ENCODE data around the gene FOXP4.

DNA sequence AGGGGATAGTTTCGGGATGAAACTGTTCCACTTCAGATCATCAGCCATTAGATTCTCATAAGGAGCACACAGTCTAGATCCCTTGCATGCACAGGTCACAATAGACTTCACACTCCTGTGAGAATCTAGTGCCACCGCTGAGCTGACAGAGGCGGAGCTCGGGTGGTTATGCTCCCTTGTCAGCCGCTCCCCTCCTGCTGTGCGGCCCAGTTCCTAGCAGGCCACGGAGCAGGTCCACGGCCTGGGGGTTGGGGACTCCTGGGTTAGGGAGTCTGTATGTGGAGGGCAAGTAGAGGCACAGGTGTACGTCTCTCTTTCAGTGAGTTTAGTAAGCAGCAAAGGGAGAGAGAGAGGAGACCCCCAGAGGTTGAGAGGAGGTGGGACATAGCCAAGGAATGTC, 61.6 kb downstream of the FOXP4 start:
- TF ChIP-seq, protein P1, sequence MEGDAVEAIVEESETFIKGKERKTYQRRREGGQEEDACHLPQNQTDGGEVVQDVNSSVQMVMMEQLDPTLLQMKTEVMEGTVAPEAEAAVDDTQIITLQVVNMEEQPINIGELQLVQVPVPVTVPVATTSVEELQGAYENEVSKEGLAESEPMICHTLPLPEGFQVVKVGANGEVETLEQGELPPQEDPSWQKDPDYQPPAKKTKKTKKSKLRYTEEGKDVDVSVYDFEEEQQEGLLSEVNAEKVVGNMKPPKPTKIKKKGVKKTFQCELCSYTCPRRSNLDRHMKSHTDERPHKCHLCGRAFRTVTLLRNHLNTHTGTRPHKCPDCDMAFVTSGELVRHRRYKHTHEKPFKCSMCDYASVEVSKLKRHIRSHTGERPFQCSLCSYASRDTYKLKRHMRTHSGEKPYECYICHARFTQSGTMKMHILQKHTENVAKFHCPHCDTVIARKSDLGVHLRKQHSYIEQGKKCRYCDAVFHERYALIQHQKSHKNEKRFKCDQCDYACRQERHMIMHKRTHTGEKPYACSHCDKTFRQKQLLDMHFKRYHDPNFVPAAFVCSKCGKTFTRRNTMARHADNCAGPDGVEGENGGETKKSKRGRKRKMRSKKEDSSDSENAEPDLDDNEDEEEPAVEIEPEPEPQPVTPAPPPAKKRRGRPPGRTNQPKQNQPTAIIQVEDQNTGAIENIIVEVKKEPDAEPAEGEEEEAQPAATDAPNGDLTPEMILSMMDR (IDR thresholded peaks at IDR 0.05) = no peak
- TF ChIP-seq SIN3A (IDR thresholded peaks at IDR 0.05; ENCODE audit: borderline replicate concordance, low read depth, low read length) (no peak), RFX5 (IDR thresholded peaks at IDR 0.05; ENCODE audit: low read length) (no peak), JUND (IDR thresholded peaks at IDR 0.05) (no peak), TCF12 (IDR thresholded peaks at IDR 0.05) (no peak), MAX (IDR thresholded peaks at IDR 0.05; ENCODE audit: low read depth) (no peak), RAD21 (IDR thresholded peaks at IDR 0.05; ENCODE audit: low read length) (no peak), EP300 (IDR thresholded peaks at IDR 0.05; ENCODE audit: borderline replicate concordance in 1 of 2, low read depth in 1 of 2, low read length in 1 of 2) (no peak), TAF1 (IDR thresholded peaks at IDR 0.05; ENCODE audit: borderline replicate concordance, low read depth, low read length) (no peak), EZH2phosphoT487 (IDR thresholded peaks at IDR 0.05; ENCODE audit: borderline replicate concordance, low read depth) (no peak)
